Keratinocyte (primary cell): ENCODE results near the gene PCGF2. TPM values are rescaled to one million over a fixed set of nuclear protein-coding genes. Genes with fewer than 3 reads are reported as not detected.

Experiments used
- DNase-seq: peaks from one replicate; pipeline ENCODE4 v3.0.0-alpha.2; 2011; ENCODE audit warnings: low read depth, missing footprints, low spot score
- FAIRE-seq: peaks from 2 replicates; lab custom pipeline; 2011; peaks lifted over from hg19 to GRCh38; lab: Jason Lieb, UNC
- H2AFZ ChIP-seq: 2 replicates; pipeline ENCODE4 v1.6.0; 2012; ENCODE audit warnings: low read length, control low read depth, inconsistent platforms; ENCODE audit not compliant: control insufficient read depth
- H3K27ac ChIP-seq: 2 replicates; pipeline ENCODE4 v1.5.1; 2011; ENCODE audit warnings: low read length; ENCODE audit not compliant: control insufficient read depth, insufficient read depth
- H3K27me3 ChIP-seq: 3 replicates; pipeline ENCODE4 v1.6.0; 2011; ENCODE audit warnings: low read length; ENCODE audit not compliant: control insufficient read depth, insufficient read depth; ENCODE audit errors: extremely low read depth
- H3K36me3 ChIP-seq, 2 experiments: 2 replicates in 1 of 2; 3 replicates in 1 of 2; pipeline ENCODE4 v1.5.1; 2011; ENCODE audit warnings: low read length in 2 of 2, mild to moderate bottlenecking in 1 of 2; ENCODE audit not compliant: control insufficient read depth in 2 of 2, insufficient read depth in 2 of 2; ENCODE audit errors: extremely low read depth in 1 of 2
- H3K4me1 ChIP-seq: 3 replicates; pipeline ENCODE4 v1.5.1; 2011; ENCODE audit warnings: low read length; ENCODE audit not compliant: control insufficient read depth, insufficient read depth; ENCODE audit errors: extremely low read depth
- H3K4me2 ChIP-seq: 3 replicates; pipeline ENCODE4 v1.6.0; 2011; ENCODE audit warnings: low read depth, low read length; ENCODE audit not compliant: control insufficient read depth, insufficient read depth; ENCODE audit errors: extremely low read depth
- H3K4me3 ChIP-seq, 3 experiments: fragments of 200-600 bp in 1 of 3; sonication (generic) in 1 of 3; 2 replicates in 2 of 3; 3 replicates in 1 of 3; pipeline ENCODE4 v1.5.1; 2011 to 2016; ENCODE audit warnings: low read length in 3 of 3, mild to moderate bottlenecking in 3 of 3, control low read depth in 2 of 3, inconsistent platforms in 1 of 3, low read depth in 1 of 3, mixed read lengths in 1 of 3, mixed run types in 1 of 3, moderate library complexity in 1 of 3; ENCODE audit not compliant: control insufficient read depth in 2 of 3, insufficient read depth in 2 of 3; ENCODE audit errors: extremely low read depth in 1 of 3
- H3K79me2 ChIP-seq: 2 replicates; pipeline ENCODE4 v1.6.0; 2012; ENCODE audit warnings: low read length; ENCODE audit not compliant: control insufficient read depth, insufficient read depth
- H3K9ac ChIP-seq: 3 replicates; pipeline ENCODE4 v1.6.0; 2011; ENCODE audit warnings: low read length; ENCODE audit not compliant: control insufficient read depth, insufficient read depth; ENCODE audit errors: extremely low read depth
- H3K9me1 ChIP-seq: 3 replicates; pipeline ENCODE4 v1.6.0; 2011; ENCODE audit warnings: low read length; ENCODE audit not compliant: control insufficient read depth, insufficient read depth; ENCODE audit errors: extremely low read depth
- H3K9me3 ChIP-seq: 2 replicates; pipeline ENCODE4 v1.5.1; 2012; ENCODE audit warnings: low read depth, low read length; ENCODE audit not compliant: control insufficient read depth
- H4K20me1 ChIP-seq: 3 replicates; pipeline ENCODE4 v1.6.0; 2011; ENCODE audit warnings: low read length; ENCODE audit not compliant: control insufficient read depth, insufficient read depth; ENCODE audit errors: extremely low read depth
- EZH2 ChIP-seq: IDR thresholded peaks from one replicate; pipeline ENCODE4 v1.6.1; 2012; ENCODE audit warnings: inconsistent platforms, mild to moderate bottlenecking, low read length, moderate library complexity
- dilution Hi-C: fragments of 300-500 bp; cut with MboI; formaldehyde crosslinking; loops from one replicate; pipeline ENCODE4 v1.7.0; 2020; ENCODE audit warnings: low sequenced_read_pairs; ENCODE audit not compliant: extremely low pct_ligation_motif_present
- polyA plus RNA-seq, 5 experiments: library from polyadenylated mRNA; depleted of rRNA in 3 of 5; stranded (reverse) in 3 of 5; stranded (forward) in 1 of 5; unstranded in 1 of 5; fragments of >200 nt; gene quantifications; 1 replicate in 1 of 5; 2 replicates in 3 of 5; 3 replicates in 1 of 5; pipeline versions ENCODE4 v1.2.1 to v1.2.3, GENCODE V29; 2011 to 2012; ENCODE audit warnings: missing spikeins in 2 of 5, low read depth in 1 of 5, low replicate concordance in 1 of 5
- TF ChIP-seq, protein P1 (sequence below), 3 experiments: IDR thresholded peaks in 1 of 3; conservative IDR thresholded peaks in 1 of 3; optimal IDR thresholded peaks in 1 of 3; 2 replicates in 2 of 3; 3 replicates in 1 of 3; pipeline versions ENCODE3 to v1.5.1; 2011; ENCODE audit warnings: low read length in 3 of 3, mild to moderate bottlenecking in 3 of 3, moderate library complexity in 2 of 3, control low read depth in 1 of 3, inconsistent platforms in 1 of 3; ENCODE audit not compliant: insufficient read depth in 2 of 3; ENCODE audit errors: extremely low read depth in 1 of 3

The PCGF2 gene
- polyA plus RNA-seq, 1 donor (not counting 4 experiments of a cell fraction or from before 2014, with no cell fraction given) = 4.1 TPM

DNA sequence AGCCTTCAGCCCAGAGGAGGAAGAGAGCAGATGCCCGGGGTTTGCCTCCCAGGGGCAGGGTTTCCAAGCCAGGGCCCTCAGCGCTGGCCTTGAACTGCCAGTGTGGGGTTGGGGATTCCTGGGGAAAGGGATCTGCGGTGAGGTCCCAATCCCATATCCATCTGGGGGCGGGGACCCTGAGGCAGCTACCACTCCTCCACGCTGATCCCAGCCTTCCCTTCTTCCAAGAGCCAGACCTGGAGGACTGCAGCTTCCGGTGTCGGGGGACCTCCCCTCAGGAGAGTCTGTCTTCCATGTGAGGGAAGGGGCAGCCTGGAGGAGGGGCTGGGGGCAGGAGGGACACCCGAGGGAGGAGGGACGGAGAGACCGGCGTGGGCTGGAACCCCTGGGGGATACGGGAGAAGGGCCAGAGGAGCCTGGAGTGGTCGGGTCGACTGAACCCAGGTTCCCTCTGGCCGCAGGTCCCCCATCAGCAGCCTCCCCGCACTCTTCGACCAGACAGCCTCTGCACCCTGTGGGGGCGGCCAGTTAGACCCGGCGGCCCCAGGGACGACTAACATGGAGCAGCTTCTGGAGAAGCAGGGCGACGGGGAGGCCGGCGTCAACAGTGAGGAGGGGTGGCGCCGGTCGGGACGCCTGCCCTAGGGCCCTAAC is 28.7 kb downstream of the PCGF2 start:
- Histone ChIP-seq H3K9me3 (no peaks in the 10 kb centered on the region), H3K4me3 (no peak overlapping the region), H3K79me2 (no peaks in the 10 kb centered on the region), H3K27me3 (no peaks in the 10 kb centered on the region), H3K27ac (no peak overlapping the region), H3K36me3 (peaks cover 4 to 21% of the 10 kb centered on the region in 2 experiments), H3K4me2 (no peak overlapping the region), H4K20me1 (no peaks in the 10 kb centered on the region), H3K9me1 (no peaks in the 10 kb centered on the region), H3K9ac (no peak overlapping the region), H2AFZ (no peak overlapping the region), H3K4me1 (peaks cover 4% of the 10 kb centered on the region)
- no peak for DNase-seq
- no peak for TF ChIP-seq EZH2
- TF ChIP-seq, protein P1, sequence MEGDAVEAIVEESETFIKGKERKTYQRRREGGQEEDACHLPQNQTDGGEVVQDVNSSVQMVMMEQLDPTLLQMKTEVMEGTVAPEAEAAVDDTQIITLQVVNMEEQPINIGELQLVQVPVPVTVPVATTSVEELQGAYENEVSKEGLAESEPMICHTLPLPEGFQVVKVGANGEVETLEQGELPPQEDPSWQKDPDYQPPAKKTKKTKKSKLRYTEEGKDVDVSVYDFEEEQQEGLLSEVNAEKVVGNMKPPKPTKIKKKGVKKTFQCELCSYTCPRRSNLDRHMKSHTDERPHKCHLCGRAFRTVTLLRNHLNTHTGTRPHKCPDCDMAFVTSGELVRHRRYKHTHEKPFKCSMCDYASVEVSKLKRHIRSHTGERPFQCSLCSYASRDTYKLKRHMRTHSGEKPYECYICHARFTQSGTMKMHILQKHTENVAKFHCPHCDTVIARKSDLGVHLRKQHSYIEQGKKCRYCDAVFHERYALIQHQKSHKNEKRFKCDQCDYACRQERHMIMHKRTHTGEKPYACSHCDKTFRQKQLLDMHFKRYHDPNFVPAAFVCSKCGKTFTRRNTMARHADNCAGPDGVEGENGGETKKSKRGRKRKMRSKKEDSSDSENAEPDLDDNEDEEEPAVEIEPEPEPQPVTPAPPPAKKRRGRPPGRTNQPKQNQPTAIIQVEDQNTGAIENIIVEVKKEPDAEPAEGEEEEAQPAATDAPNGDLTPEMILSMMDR (optimal IDR thresholded peaks at IDR 0.05 in 1 of 3, IDR thresholded peaks at IDR 0.05 in 1 of 3, conservative IDR thresholded peaks at IDR 0.05 in 1 of 3; ENCODE audit: extremely low read depth in 1 of 3, insufficient read depth in 2 of 3, low read length in 3 of 3) = no peak
- dilution Hi-C loops = no loop called here
- no peak for FAIRE-seq

DNA sequence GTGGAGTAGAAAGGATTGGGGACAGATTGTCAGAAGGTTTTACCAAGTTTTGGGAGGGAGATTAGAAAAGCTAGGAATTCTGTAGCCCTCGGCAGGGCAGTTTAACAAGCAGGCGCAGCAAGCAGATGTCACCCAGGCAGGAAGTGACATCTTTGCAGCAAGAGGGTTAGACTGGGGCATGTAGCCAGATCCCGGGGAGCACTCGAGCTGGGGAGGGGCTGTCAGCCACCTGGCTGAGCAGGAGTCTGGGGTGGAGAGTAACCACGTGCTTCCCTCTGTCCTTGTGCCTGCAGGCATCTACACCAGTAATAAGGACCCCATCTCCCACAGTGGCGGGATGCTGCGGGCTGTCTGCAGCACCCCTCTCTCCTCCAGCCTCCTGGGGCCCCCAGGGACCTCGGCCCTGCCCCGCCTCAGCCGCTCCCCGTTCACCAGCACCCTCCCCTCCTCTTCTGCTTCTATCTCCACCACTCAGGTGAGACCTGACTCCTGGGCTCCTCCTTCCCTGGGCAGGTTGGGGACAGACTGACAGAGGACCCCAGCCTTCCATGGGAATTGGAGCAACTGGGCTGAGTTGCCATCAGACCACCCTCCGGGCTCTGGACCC is 30.9 kb downstream of the PCGF2 start:
- Histone ChIP-seq H3K9ac (no peak overlapping the region), H3K4me3 (no peak overlapping the region), H3K27me3 (no peaks in the 10 kb centered on the region), H3K27ac (no peak overlapping the region), H3K79me2 (no peaks in the 10 kb centered on the region), H4K20me1 (no peaks in the 10 kb centered on the region), H2AFZ (no peak overlapping the region), H3K4me2 (no peak overlapping the region), H3K9me3 (no peaks in the 10 kb centered on the region), H3K9me1 (no peaks in the 10 kb centered on the region), H3K4me1 (peaks cover 4% of the 10 kb centered on the region), H3K36me3 (peaks cover 14 to 37% of the 10 kb centered on the region in 2 experiments)
- no peak for DNase-seq
- dilution Hi-C loops = no loop called here
- FAIRE-seq = no peak
- TF ChIP-seq, protein P1 (optimal IDR thresholded peaks at IDR 0.05 in 1 of 3, IDR thresholded peaks at IDR 0.05 in 1 of 3, conservative IDR thresholded peaks at IDR 0.05 in 1 of 3; ENCODE audit: extremely low read depth in 1 of 3, insufficient read depth in 2 of 3, low read length in 3 of 3) = no peak
- TF ChIP-seq EZH2 = no peak
